HEK293 (cell line): ENCODE data around the gene TAGLN2.

Experiments used
- CTCF ChIA-PET: fragments of 350-600 bp; formaldehyde crosslinking; extraction: SDS; loops from one replicate; lab custom pipeline; 2021; ENCODE audit warnings: antibody characterized with exemption; lab: Yijun Ruan, JAX
- POLR2A ChIA-PET: fragments of 300-600 bp; formaldehyde crosslinking; extraction: SDS; loops from one replicate; lab custom pipeline; 2020; ENCODE audit warnings: antibody characterized with exemption, inconsistent platforms; lab: Yijun Ruan, JAX
- H3K27ac ChIP-seq: fragments of 200-500 bp; sonication (Bioruptor generic); 2 replicates; pipeline ENCODE4 v1.5.1; 2014; ENCODE audit warnings: low read depth, low read length, control low read depth, inconsistent platforms; ENCODE audit errors: extremely low read depth
- H3K36me3 ChIP-seq, 2 experiments: fragments of 200-500 bp in 1 of 2; sonication (Bioruptor generic) in 1 of 2; 1 replicate in 1 of 2; 2 replicates in 1 of 2; pipeline ENCODE4 v1.5.1; 2014 to 2017; ENCODE audit warnings: inconsistent platforms in 2 of 2, low read length in 2 of 2; ENCODE audit not compliant: control insufficient read depth in 2 of 2, insufficient read depth in 1 of 2
- H3K4me1 ChIP-seq: fragments of 200-500 bp; sonication (Bioruptor generic); 2 replicates; pipeline ENCODE4 v1.5.1; 2014; ENCODE audit warnings: mild to moderate bottlenecking, low read length, inconsistent platforms; ENCODE audit not compliant: control insufficient read depth, insufficient read depth
- H3K4me3 ChIP-seq: 2 replicates; pipeline ENCODE4 v1.5.1; 2011; ENCODE audit warnings: low read depth, mild to moderate bottlenecking, control low read depth, low read length, moderate library complexity
- H3K9me3 ChIP-seq: fragments of 200-500 bp; sonication (Bioruptor generic); 2 replicates; pipeline ENCODE4 v1.5.1; 2014; ENCODE audit warnings: low read depth, low read length, inconsistent platforms; ENCODE audit not compliant: control insufficient read depth, insufficient read depth
- GLI2 ChIP-seq: fragments of 450-650 bp; formaldehyde crosslinking; IDR thresholded peaks from 2 replicates; pipeline ENCODE4; 2017; ENCODE audit warnings: missing biosample characterization, missing genetic modification characterization, low read depth, borderline replicate concordance
- GLIS1 ChIP-seq: fragments of 450-650 bp; formaldehyde crosslinking; IDR thresholded peaks from 2 replicates; pipeline ENCODE4 v1.5.1; 2016; ENCODE audit warnings: missing biosample characterization, missing genetic modification characterization
- IKZF3 ChIP-seq: fragments of 450-650 bp; IDR thresholded peaks from 2 replicates; pipeline ENCODE4 v1.5.0; 2018; ENCODE audit warnings: missing biosample characterization, mild to moderate bottlenecking, missing genetic modification characterization, moderate library complexity
- KLF9 ChIP-seq: fragments of 450-650 bp; formaldehyde crosslinking; IDR thresholded peaks from 2 replicates; pipeline ENCODE4 v1.5.1; 2016; ENCODE audit warnings: missing biosample characterization, missing genetic modification characterization, low read depth
- ZBTB20 ChIP-seq: fragments of 450-650 bp; formaldehyde crosslinking; IDR thresholded peaks from 2 replicates; pipeline ENCODE4 v1.5.1; 2016; ENCODE audit warnings: missing biosample characterization, missing genetic modification characterization
- ZFHX2 ChIP-seq: fragments of 450-650 bp; formaldehyde crosslinking; conservative IDR thresholded peaks from 2 replicates; pipeline ENCODE4 v1.5.1; 2016; ENCODE audit warnings: missing biosample characterization, missing genetic modification characterization
- ZFP41 ChIP-seq: fragments of 450-650 bp; formaldehyde crosslinking; IDR thresholded peaks from 2 replicates; pipeline ENCODE4 v1.5.1; 2016; ENCODE audit warnings: missing biosample characterization, missing genetic modification characterization, borderline replicate concordance
- ZIC2 ChIP-seq: fragments of 450-650 bp; formaldehyde crosslinking; IDR thresholded peaks from 2 replicates; pipeline ENCODE4 v1.5.1; 2016; ENCODE audit warnings: missing biosample characterization, missing genetic modification characterization
- ZNF433 ChIP-seq: fragments of 450-650 bp; formaldehyde crosslinking; IDR thresholded peaks from 2 replicates; pipeline ENCODE4 v1.5.1; 2016; ENCODE audit warnings: missing biosample characterization, missing genetic modification characterization, low read depth
- ZNF623 ChIP-seq: fragments of 450-650 bp; formaldehyde crosslinking; IDR thresholded peaks from 2 replicates; pipeline ENCODE4 v1.5.1; 2016; ENCODE audit warnings: missing biosample characterization, missing genetic modification characterization
- ZNF654 ChIP-seq: fragments of 450-650 bp; formaldehyde crosslinking; IDR thresholded peaks from 2 replicates; pipeline ENCODE4 v1.5.1; 2016; ENCODE audit warnings: low read depth, missing biosample characterization, missing genetic modification characterization
- ZNF785 ChIP-seq: fragments of 450-650 bp; formaldehyde crosslinking; IDR thresholded peaks from 2 replicates; pipeline ENCODE4 v1.5.1; 2016; ENCODE audit warnings: missing biosample characterization, missing genetic modification characterization
- TF ChIP-seq, protein P1 (sequence below): IDR thresholded peaks from 2 replicates; pipeline ENCODE4 v1.6.1; 2011; ENCODE audit warnings: mild to moderate bottlenecking, low read depth, low read length, borderline replicate concordance
- TF ChIP-seq, protein P2 (sequence below): fragments of 450-650 bp; formaldehyde crosslinking; IDR thresholded peaks from 2 replicates; pipeline ENCODE4 v1.5.1; 2016; ENCODE audit warnings: missing biosample characterization, missing genetic modification characterization
- TF ChIP-seq, protein P3 (sequence below): fragments of 450-650 bp; formaldehyde crosslinking; IDR thresholded peaks from 2 replicates; pipeline ENCODE4 v1.5.1; 2016; ENCODE audit warnings: missing biosample characterization, missing genetic modification characterization

The TAGLN2 gene

DNA sequence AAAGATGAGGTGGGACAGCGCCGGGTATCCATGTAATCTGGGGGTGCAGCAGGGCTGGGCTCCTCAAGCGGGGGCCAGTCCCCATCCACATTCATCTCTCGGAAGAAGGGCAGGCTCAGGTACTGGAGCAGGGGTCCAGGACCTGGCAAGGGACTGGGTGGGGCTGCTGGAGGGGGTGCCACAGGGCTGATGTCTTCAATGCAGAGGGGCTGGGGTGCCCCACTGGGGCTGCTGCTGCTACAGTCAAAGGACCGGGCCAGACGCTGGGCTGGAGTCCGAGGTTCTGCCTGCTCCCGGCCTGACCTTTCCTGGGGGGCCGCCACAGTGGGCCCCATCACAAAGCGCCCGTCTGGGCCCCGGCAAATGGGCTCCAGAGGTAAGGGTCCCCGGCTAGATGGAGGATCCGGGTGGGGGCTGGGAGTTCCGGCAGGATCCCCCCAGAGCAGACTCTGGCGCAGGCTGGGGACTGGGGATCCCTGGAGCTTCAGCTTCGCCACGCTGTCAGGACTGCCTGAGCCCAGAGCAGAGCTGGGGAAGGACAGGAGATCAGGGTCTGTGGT is 3.3 kb upstream of the TAGLN2 start:
- TF ChIP-seq ZNF623 (tag by site-specific recombination), result no peak
- no peak for TF ChIP-seq ZNF433
- TF ChIP-seq GLI2 (tag by site-specific recombination), result no peak
- TF ChIP-seq, protein P1, sequence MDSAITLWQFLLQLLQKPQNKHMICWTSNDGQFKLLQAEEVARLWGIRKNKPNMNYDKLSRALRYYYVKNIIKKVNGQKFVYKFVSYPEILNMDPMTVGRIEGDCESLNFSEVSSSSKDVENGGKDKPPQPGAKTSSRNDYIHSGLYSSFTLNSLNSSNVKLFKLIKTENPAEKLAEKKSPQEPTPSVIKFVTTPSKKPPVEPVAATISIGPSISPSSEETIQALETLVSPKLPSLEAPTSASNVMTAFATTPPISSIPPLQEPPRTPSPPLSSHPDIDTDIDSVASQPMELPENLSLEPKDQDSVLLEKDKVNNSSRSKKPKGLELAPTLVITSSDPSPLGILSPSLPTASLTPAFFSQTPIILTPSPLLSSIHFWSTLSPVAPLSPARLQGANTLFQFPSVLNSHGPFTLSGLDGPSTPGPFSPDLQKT, result no peak
- TF ChIP-seq ZBTB20 (tag by site-specific recombination), result no peak
- ChIA-PET POLR2A (interaction anchor here (1.2 kb wide), 1 partner anchor 12 kb away, joined by 3 read pairs; no protein-coding TSS in a partner anchor), CTCF (interaction anchor here (1.1 to 19.3 kb wide), 3 partner anchors 9 to 147 kb away, joined by 3 to 353 read pairs (median 5); no protein-coding TSS in a partner anchor)
- no peaks in the 10 kb centered on the region for H3K36me3 ChIP-seq
- H3K4me1 ChIP-seq, result no peaks in the 10 kb centered on the region
- no peaks in the 10 kb centered on the region for H3K9me3 ChIP-seq
- H3K4me3 ChIP-seq, result no peak overlapping the region
- H3K27ac ChIP-seq, result no peak overlapping the region

DNA sequence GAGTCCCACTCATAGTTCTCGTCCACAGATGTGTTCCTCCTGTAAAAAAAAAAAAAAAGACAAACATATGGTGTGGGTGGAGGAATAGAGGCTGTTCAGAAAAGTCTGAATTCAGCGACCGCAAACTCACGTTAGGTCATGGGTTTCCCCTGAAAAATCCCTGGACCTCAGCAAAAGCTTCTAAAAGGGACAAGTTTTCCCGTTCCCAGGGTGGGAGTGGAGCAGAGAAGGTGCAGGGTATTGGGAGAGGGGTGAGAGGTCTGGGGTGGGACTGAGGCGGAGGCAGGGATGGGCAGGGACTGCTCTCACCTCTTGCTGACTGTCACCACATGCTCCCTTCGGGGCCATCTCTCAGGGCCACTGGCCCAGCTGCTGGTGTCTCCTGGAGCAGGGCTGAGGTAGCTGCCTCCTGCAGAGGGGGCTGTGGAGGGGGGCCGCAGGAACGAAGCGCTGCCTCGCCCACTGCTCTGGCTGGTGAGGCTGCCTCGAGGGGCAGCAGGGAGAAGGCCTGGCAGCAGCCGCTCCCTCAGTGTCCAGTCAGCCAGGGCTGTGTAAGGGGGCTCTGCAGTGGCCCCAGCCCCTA is 2.6 kb upstream of the TAGLN2 start:
- POLR2A ChIA-PET, result interaction anchor here (1.0 kb wide), 1 partner anchor 170 kb away, joined by 3 read pairs; the partner anchor contains the start of gene IGSF8
- H3K9me3 ChIP-seq, result no peaks in the 10 kb centered on the region
- no peak for TF ChIP-seq IKZF3 (tag by site-specific recombination)
- TF ChIP-seq, protein P2, sequence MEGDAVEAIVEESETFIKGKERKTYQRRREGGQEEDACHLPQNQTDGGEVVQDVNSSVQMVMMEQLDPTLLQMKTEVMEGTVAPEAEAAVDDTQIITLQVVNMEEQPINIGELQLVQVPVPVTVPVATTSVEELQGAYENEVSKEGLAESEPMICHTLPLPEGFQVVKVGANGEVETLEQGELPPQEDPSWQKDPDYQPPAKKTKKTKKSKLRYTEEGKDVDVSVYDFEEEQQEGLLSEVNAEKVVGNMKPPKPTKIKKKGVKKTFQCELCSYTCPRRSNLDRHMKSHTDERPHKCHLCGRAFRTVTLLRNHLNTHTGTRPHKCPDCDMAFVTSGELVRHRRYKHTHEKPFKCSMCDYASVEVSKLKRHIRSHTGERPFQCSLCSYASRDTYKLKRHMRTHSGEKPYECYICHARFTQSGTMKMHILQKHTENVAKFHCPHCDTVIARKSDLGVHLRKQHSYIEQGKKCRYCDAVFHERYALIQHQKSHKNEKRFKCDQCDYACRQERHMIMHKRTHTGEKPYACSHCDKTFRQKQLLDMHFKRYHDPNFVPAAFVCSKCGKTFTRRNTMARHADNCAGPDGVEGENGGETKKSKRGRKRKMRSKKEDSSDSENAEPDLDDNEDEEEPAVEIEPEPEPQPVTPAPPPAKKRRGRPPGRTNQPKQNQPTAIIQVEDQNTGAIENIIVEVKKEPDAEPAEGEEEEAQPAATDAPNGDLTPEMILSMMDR, result peak; percentile 18; the same call in 1 of the 2 replicates
- 0 out of 2 replicates have a peak, but pooled peaks have one; percentile 23 for TF ChIP-seq ZFHX2 (tag by site-specific recombination)
- peak; percentile 67; the same call in 1 of the 2 replicates for TF ChIP-seq ZIC2 (tag by site-specific recombination)
- no peak for TF ChIP-seq ZNF654 (tag by site-specific recombination)
- TF ChIP-seq GLIS1, result peak; percentile 27; the same call in 1 of the 2 replicates
- TF ChIP-seq ZNF785 (tag by site-specific recombination), result no peak
- TF ChIP-seq KLF9 (tag by site-specific recombination), result no peak
- TF ChIP-seq ZFP41 (tag by site-specific recombination), result no peak
- TF ChIP-seq, protein P3, sequence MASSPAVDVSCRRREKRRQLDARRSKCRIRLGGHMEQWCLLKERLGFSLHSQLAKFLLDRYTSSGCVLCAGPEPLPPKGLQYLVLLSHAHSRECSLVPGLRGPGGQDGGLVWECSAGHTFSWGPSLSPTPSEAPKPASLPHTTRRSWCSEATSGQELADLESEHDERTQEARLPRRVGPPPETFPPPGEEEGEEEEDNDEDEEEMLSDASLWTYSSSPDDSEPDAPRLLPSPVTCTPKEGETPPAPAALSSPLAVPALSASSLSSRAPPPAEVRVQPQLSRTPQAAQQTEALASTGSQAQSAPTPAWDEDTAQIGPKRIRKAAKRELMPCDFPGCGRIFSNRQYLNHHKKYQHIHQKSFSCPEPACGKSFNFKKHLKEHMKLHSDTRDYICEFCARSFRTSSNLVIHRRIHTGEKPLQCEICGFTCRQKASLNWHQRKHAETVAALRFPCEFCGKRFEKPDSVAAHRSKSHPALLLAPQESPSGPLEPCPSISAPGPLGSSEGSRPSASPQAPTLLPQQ (tag by site-specific recombination), result no peak
- CTCF ChIA-PET, result interaction anchor here (0.7 to 19.3 kb wide), 6 partner anchors 8 to 732 kb away, joined by 3 to 353 read pairs (median 4); no protein-coding TSS in a partner anchor
- no peak overlapping the region for H3K4me3 ChIP-seq
- H3K36me3 ChIP-seq, result no peaks in the 10 kb centered on the region
- peaks cover under 1% of the 10 kb centered on the region for H3K4me1 ChIP-seq
- no peak overlapping the region for H3K27ac ChIP-seq
